GM12875 (cell line): ENCODE measurements around the gene CTPS1.

Experiments
- H3K4me3 ChIP-seq: one replicate; pipeline ENCODE4 v1.5.1; 2011; ENCODE audit warnings: low read depth, low read length, control low read depth
- CTCF ChIP-seq: IDR thresholded peaks from 2 replicates; pipeline ENCODE4 v1.5.1; 2011; ENCODE audit warnings: low read depth, mild to moderate bottlenecking, control low read depth, inconsistent platforms, low read length, moderate library complexity, borderline replicate concordance; ENCODE audit not compliant: insufficient read depth

The CTPS1 gene

GRCh38 chr1:40984531-40984930 is 5.0 kb downstream of the CTPS1 start:
- no peak overlapping the region for H3K4me3 ChIP-seq
- TF ChIP-seq CTCF, result no peak

GRCh38 chr1:40985161-40985560 is 5.7 kb downstream of the CTPS1 start:
- no peak overlapping the region for H3K4me3 ChIP-seq
- no peak for TF ChIP-seq CTCF

- no peak overlapping the region for H3K4me3 ChIP-seq
- no peak for TF ChIP-seq CTCF
These were observed 6.4 kb downstream of the CTPS1 start for GRCh38 chr1:40985875-40986274.

- no peak for TF ChIP-seq CTCF
- H3K4me3 ChIP-seq, result no peak overlapping the region
These were observed 6.9 kb downstream of the CTPS1 start for GRCh38 chr1:40986328-40986783.

GRCh38 chr1:40986956-40987355 is 7.5 kb downstream of the CTPS1 start:
- no peak for TF ChIP-seq CTCF
- H3K4me3 ChIP-seq, result no peak overlapping the region

GRCh38 chr1:40987439-40988276 is 8.2 kb downstream of the CTPS1 start:
- H3K4me3 ChIP-seq, result no peak overlapping the region
- no peak for TF ChIP-seq CTCF

- no peak overlapping the region for H3K4me3 ChIP-seq
- TF ChIP-seq CTCF, result no peak
These were observed 8.8 kb downstream of the CTPS1 start for GRCh38 chr1:40988280-40988679.
